Trophoblast cell (in vitro differentiated cells and primary cell): ENCODE results near the gene PLLP. TPM values are rescaled to one million over a fixed set of nuclear protein-coding genes. Genes with fewer than 3 reads are reported as not detected.

Experiments
- DNase-seq, 2 donors: peaks; one replicate each; pipeline ENCODE4 v3.0.0-alpha.2; 2016
- H2AFZ ChIP-seq: 2 replicates; pipeline ENCODE4 v1.6.1; 2013; ENCODE audit warnings: low read length, moderate library complexity, mild to moderate bottlenecking; ENCODE audit not compliant: insufficient read depth, poor library complexity
- H2AK5ac ChIP-seq: 2 replicates; pipeline ENCODE4 v1.6.1; 2013; ENCODE audit warnings: mild to moderate bottlenecking, low read length
- H2BK120ac ChIP-seq: 2 replicates; pipeline ENCODE4 v1.6.1; 2013; ENCODE audit warnings: low read length, mild to moderate bottlenecking, moderate library complexity; ENCODE audit not compliant: insufficient read depth, poor library complexity
- H2BK12ac ChIP-seq: 2 replicates; pipeline ENCODE4 v1.6.1; 2013; ENCODE audit warnings: mild to moderate bottlenecking, low read length, moderate library complexity
- H2BK5ac ChIP-seq: 2 replicates; pipeline ENCODE4 v1.6.1; 2013; ENCODE audit warnings: low read length, low read depth, moderate library complexity, mild to moderate bottlenecking; ENCODE audit not compliant: poor library complexity
- H3K14ac ChIP-seq: 2 replicates; pipeline ENCODE4 v1.6.1; 2013; ENCODE audit warnings: mild to moderate bottlenecking, low read length
- H3K18ac ChIP-seq: 2 replicates; pipeline ENCODE4 v1.6.1; 2013; ENCODE audit warnings: mild to moderate bottlenecking, low read length
- H3K23ac ChIP-seq: 2 replicates; pipeline ENCODE4 v1.6.1; 2013; ENCODE audit warnings: low read length
- H3K27ac ChIP-seq: 2 replicates; pipeline ENCODE4 v1.5.1; 2013; ENCODE audit warnings: low read depth, mild to moderate bottlenecking, inconsistent platforms, low read length, moderate library complexity
- H3K27me3 ChIP-seq: 2 replicates; pipeline ENCODE4 v1.6.1; 2013; ENCODE audit warnings: inconsistent platforms, mild to moderate bottlenecking, low read length, moderate library complexity; ENCODE audit not compliant: insufficient read depth
- H3K36me3 ChIP-seq, 2 experiments: 1 replicate in 1 of 2; 2 replicates in 1 of 2; pipeline ENCODE4 v1.6.1; 2013; ENCODE audit warnings: low read length in 2 of 2, mild to moderate bottlenecking in 2 of 2, moderate library complexity in 1 of 2; ENCODE audit not compliant: insufficient read depth in 2 of 2, control insufficient read depth in 1 of 2
- H3K4ac ChIP-seq: 2 replicates; pipeline ENCODE4 v1.6.1; 2013; ENCODE audit warnings: low read depth, mild to moderate bottlenecking, low read length, moderate library complexity
- H3K4me1 ChIP-seq, 2 experiments: 1 replicate in 1 of 2; 2 replicates in 1 of 2; pipeline ENCODE4 v1.6.1; 2013; ENCODE audit warnings: low read length in 2 of 2, mild to moderate bottlenecking in 2 of 2, moderate library complexity in 1 of 2; ENCODE audit not compliant: insufficient read depth in 2 of 2, control insufficient read depth in 1 of 2
- H3K4me2 ChIP-seq: 2 replicates; pipeline ENCODE4 v1.6.1; 2013; ENCODE audit warnings: inconsistent platforms, mild to moderate bottlenecking, low read length, moderate library complexity
- H3K4me3 ChIP-seq: 2 replicates; pipeline ENCODE4 v1.5.1; 2013; ENCODE audit warnings: mild to moderate bottlenecking, low read depth, low read length, inconsistent platforms
- H3K79me1 ChIP-seq: one replicate; pipeline ENCODE4 v1.6.1; 2013; ENCODE audit warnings: low read length
- H3K79me2 ChIP-seq: 2 replicates; pipeline ENCODE4 v1.6.1; 2013; ENCODE audit warnings: low read length, mild to moderate bottlenecking; ENCODE audit not compliant: control insufficient read depth, insufficient read depth, poor library complexity
- H3K9ac ChIP-seq: 2 replicates; pipeline ENCODE4 v1.6.1; 2013; ENCODE audit warnings: mild to moderate bottlenecking, low read length
- H3K9me3 ChIP-seq: 2 replicates; pipeline ENCODE4 v1.6.1; 2013; ENCODE audit warnings: low read depth, mild to moderate bottlenecking, control low read depth, inconsistent platforms, low read length; ENCODE audit not compliant: insufficient read depth
- H4K12ac ChIP-seq: 2 replicates; pipeline ENCODE4 v1.6.1; 2013; ENCODE audit warnings: low read depth, mild to moderate bottlenecking, low read length, moderate library complexity
- H4K8ac ChIP-seq: 2 replicates; pipeline ENCODE4 v1.6.1; 2013; ENCODE audit warnings: low read depth, mild to moderate bottlenecking, low read length, moderate library complexity
- H4K91ac ChIP-seq: one replicate; pipeline ENCODE4 v1.6.1; 2013; ENCODE audit warnings: low read depth, mild to moderate bottlenecking, low read length, moderate library complexity
- WGBS: extraction: QIAGEN DNeasy Blood & Tissue Kit; methylation state at CpG from one replicate; pipeline ENCODE4 v1.1.7; 2013; ENCODE audit warnings: missing lambda C conversion rate; ENCODE audit not compliant: insufficient read length, insufficient coverage; ENCODE audit errors: extremely low coverage; 5-methylcytosine and 5-hydroxymethylcytosine counted together
- polyA plus RNA-seq: library from polyadenylated mRNA; stranded (reverse); fragments of 200-250 nt; gene quantifications from 2 replicates; pipeline ENCODE4 v1.2.3, GENCODE V29; 2013

The PLLP gene, protein sequence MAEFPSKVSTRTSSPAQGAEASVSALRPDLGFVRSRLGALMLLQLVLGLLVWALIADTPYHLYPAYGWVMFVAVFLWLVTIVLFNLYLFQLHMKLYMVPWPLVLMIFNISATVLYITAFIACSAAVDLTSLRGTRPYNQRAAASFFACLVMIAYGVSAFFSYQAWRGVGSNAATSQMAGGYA
- polyA plus RNA-seq: 0.21 and 0.25 TPM in 2 replicates

DNA sequence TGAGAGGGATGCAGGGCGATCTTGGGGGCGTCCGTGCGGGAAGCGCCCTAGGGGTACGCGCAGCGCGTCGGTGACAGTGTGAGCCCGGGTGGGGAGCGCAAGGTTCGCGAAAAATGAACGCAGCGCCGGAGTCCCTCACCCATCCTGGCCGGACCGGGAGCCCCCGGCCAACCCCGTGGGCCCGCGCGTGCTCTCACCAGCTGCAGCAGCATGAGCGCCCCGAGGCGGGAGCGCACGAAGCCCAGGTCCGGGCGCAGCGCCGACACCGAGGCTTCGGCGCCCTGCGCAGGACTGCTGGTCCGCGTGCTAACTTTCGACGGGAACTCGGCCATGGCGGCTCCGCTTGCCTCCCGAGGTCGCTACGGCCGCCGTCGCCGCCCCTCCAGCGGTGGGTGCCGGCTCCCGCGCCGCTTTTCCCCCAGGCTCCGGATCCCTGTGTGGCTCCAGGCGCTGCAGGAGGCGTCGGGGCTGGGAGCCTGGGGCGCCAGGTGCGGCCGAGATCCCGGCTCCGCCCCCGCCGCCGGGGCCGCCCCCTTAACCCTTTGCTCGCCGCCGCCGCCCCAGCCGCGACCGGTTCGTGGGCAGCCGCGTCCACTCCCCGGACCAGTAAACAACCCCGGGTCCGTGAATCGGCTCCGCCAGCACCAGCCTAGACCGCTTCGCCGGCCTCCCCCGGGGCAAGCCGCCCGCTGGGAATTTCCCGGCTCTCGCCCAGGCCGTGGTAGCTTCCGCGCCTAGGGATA, at the start of gene PLLP:
Gene PLLP, minus strand, starts transcription at position 464 of the 743 bp plus-strand sequence. Its CDS starts 132 bp downstream, at position 332.
- Histone ChIP-seq H4K12ac (peak within 1 kb of the TSS; percentile 77), H3K9ac (no peak within 1 kb of the TSS)
- WGBS: no CpG with 5 or more reads among the region's 95 CpGs

DNA sequence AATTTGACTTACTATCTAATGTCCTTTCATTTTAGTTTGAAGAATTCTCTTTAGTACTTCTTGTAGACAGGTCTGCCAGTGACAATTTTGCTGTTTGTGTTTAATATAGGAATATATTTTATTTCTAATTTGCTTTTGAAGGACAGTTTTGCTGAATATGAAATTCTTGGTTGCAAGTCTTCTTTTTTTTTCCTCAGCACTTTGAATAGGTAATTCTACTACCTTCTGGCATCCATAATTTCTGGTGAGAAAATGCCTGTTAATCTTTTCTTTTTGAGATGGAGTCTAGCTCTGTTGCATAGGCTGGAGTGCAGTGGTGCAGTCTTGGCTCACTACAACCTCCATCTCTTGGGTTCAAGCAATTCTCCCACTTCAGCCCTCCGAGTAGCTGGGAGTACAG, 48.9 kb upstream of the PLLP start:
- no peaks in the 10 kb centered on the region for H3K79me2 ChIP-seq
- WGBS: no CpG with 5 or more reads among the region's 1 CpG

More for the DNA sequence above, at the start of gene PLLP:
- H3K27ac ChIP-seq: no peak within 1 kb of the TSS
- no peak within 1 kb of the TSS for H4K91ac ChIP-seq
- H3K4me3 ChIP-seq: peak within 1 kb of the TSS; percentile 50
- peak within 1 kb of the TSS; percentile 54 for H3K18ac ChIP-seq
- peak within 1 kb of the TSS; percentile 91 for H2AFZ ChIP-seq
- H3K79me1 ChIP-seq: peaks cover 6% of the 10 kb centered on the region
- H3K27me3 ChIP-seq: peaks cover 23% of the 10 kb centered on the region
- peaks cover 9 to 12% of the 10 kb centered on the region in 2 experiments for H3K4me1 ChIP-seq
- H2AK5ac ChIP-seq: no peak within 1 kb of the TSS
- no peaks in the 10 kb centered on the region for H3K79me2 ChIP-seq
- H2BK5ac ChIP-seq: no peak within 1 kb of the TSS
- peak; percentile 26 to 77 for DNase-seq
- H3K9me3 ChIP-seq: peaks cover 4% of the 10 kb centered on the region
- peak within 1 kb of the TSS; percentile 45 for H2BK12ac ChIP-seq
- no peaks in the 10 kb centered on the region for H3K36me3 ChIP-seq
- peak within 1 kb of the TSS; percentile 55 for H4K8ac ChIP-seq
- no peak within 1 kb of the TSS for H3K23ac ChIP-seq
- no peak within 1 kb of the TSS for H2BK120ac ChIP-seq
- peak within 1 kb of the TSS; percentile 76 for H3K14ac ChIP-seq
- peak within 1 kb of the TSS; percentile 63 for H3K4me2 ChIP-seq
- no peak within 1 kb of the TSS for H3K4ac ChIP-seq

DNA sequence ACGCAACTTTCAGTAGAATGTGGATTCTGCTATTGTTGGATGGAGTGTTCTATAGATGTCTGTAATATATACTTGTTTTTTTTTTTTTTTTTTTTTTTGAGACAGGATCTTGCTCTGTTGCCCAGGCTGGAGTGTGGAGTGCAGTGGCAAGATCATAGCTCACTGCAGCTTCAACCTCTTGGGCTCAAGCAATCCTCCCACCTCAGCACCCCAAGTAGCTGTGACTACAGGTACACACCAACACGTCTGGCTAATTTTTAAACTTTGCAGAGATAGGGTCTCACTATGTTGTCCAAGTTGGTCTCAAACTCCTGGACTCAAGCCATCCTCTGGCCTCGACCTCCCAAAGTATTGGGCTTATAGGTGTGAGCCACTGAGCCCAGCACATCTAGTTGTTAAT, 46.9 kb upstream of the PLLP start:
- H2BK120ac ChIP-seq: no peak overlapping the region
- H2BK5ac ChIP-seq: no peak overlapping the region
- no peak overlapping the region for H3K4me3 ChIP-seq
- H4K8ac ChIP-seq: no peak overlapping the region
- no peaks in the 10 kb centered on the region for H3K27me3 ChIP-seq
- no peak overlapping the region for H4K91ac ChIP-seq
- H3K18ac ChIP-seq: no peak overlapping the region
- no peak overlapping the region for H2BK12ac ChIP-seq
- H4K12ac ChIP-seq: no peak overlapping the region
- DNase-seq: no peak
- H2AFZ ChIP-seq: no peak overlapping the region
- no peak overlapping the region for H3K23ac ChIP-seq
- WGBS: no CpG with 5 or more reads among the region's 3 CpGs
- H3K4ac ChIP-seq: no peak overlapping the region
- H3K9ac ChIP-seq: no peak overlapping the region
- H3K79me2 ChIP-seq: no peaks in the 10 kb centered on the region
- H3K27ac ChIP-seq: no peak overlapping the region
- no peaks in the 10 kb centered on the region for H3K4me1 ChIP-seq
- no peak overlapping the region for H2AK5ac ChIP-seq
- no peaks in the 10 kb centered on the region for H3K9me3 ChIP-seq
- no peaks in the 10 kb centered on the region for H3K36me3 ChIP-seq
- no peaks in the 10 kb centered on the region for H3K79me1 ChIP-seq
- H3K4me2 ChIP-seq: no peak overlapping the region
- H3K14ac ChIP-seq: no peak overlapping the region

More for the DNA sequence above, 48.9 kb upstream of the PLLP start:
- H3K23ac ChIP-seq: no peak overlapping the region
- no peaks in the 10 kb centered on the region for H3K9me3 ChIP-seq
- H2AK5ac ChIP-seq: no peak overlapping the region
- no peak overlapping the region for H3K4me2 ChIP-seq
- no peak overlapping the region for H2BK5ac ChIP-seq
- no peak overlapping the region for H3K4me3 ChIP-seq
- no peak overlapping the region for H2BK12ac ChIP-seq
- H3K9ac ChIP-seq: no peak overlapping the region
- H3K27me3 ChIP-seq: no peaks in the 10 kb centered on the region
- no peak overlapping the region for H4K91ac ChIP-seq
- H3K79me1 ChIP-seq: no peaks in the 10 kb centered on the region
- H3K14ac ChIP-seq: no peak overlapping the region
- no peak overlapping the region for H3K18ac ChIP-seq
- H3K4ac ChIP-seq: no peak overlapping the region
- no peak overlapping the region for H4K12ac ChIP-seq
- H4K8ac ChIP-seq: no peak overlapping the region
- DNase-seq: no peak
- no peaks in the 10 kb centered on the region for H3K36me3 ChIP-seq
- H2AFZ ChIP-seq: no peak overlapping the region
- no peaks in the 10 kb centered on the region for H3K4me1 ChIP-seq
- H2BK120ac ChIP-seq: no peak overlapping the region
- no peak overlapping the region for H3K27ac ChIP-seq

DNA sequence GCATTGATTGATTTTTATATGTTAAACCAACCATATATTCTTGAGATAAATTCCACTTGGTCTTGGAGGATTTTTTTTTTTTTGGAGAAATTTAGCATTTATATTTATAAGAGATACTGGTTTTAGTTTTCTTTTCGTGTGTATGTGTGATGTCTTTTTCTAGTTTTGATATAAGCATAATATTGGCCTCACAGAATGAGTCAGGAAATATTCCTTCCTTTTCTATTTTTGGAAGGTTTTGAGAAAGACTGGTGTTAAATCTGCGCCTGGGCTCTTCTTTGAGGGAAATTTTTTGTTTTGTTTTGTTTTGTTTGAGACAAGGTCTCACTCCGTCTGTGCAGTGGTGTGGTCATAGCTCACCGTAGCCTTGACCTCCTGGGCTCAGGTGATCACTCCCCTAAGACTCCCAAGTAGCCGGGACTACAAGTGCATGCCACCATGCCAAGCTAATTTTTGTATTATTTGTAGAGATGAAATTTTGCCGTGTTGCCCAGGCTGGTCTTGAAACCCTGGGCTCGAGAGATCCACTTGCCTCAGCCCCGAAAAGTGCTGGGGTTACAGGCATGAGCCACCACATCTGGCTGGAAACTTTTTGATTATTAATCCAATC, 45.4 kb upstream of the PLLP start:
- Histone ChIP-seq H2BK120ac (no peak overlapping the region), H3K9me3 (no peaks in the 10 kb centered on the region), H4K8ac (no peak overlapping the region), H3K23ac (no peak overlapping the region), H3K4me2 (no peak overlapping the region), H2AFZ (no peak overlapping the region), H3K79me2 (no peaks in the 10 kb centered on the region), H3K4me1 (peaks cover 0 to 2% of the 10 kb centered on the region in 2 experiments), H3K36me3 (no peaks in the 10 kb centered on the region), H3K27me3 (no peaks in the 10 kb centered on the region), H3K9ac (no peak overlapping the region), H2BK5ac (no peak overlapping the region), H3K4me3 (no peak overlapping the region), H4K12ac (no peak overlapping the region), H3K18ac (no peak overlapping the region), H2AK5ac (no peak overlapping the region), H3K14ac (no peak overlapping the region), H3K79me1 (no peaks in the 10 kb centered on the region), H3K4ac (no peak overlapping the region), H2BK12ac (no peak overlapping the region), H4K91ac (no peak overlapping the region), H3K27ac (no peak overlapping the region)
- no peak for DNase-seq
- no CpG with 5 or more reads among the region's 8 CpGs for WGBS
